ENCODE results near the gene DLGAP1. TPM values are rescaled to one million over a fixed set of nuclear protein-coding genes. Genes with fewer than 3 reads are reported as not detected.

DLGAP1 gene
- total RNA-seq, 1 experiment from 2014 or later, result 23.0 TPM

DNA sequence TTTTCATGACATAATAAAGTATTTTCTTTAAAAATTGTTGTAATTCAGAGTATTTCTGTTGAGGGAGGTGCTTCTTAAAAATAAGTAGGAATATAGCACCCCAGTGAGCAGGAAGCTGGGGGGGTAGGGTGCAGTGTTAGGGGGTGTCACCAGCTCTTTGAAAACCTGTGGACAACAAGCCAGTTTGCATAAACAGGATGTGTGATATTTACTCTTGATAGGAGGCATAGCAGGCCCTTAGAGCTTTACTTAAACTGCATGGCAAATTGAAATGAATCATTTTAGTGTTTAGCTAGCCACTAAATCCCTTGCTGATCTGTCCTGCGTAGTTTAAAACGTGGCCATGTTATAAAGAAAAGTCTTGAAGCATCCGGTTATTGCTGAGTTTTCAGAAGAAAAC lies 996.7 kb downstream of the DLGAP1 start:
- ATAC-seq, result no peak
- ChIA-PET CTCF (interaction anchor here (0.7 to 3.4 kb wide), 8 partner anchors 10 to 314 kb away, joined by 3 to 18 read pairs (median 6); no protein-coding TSS in a partner anchor), POLR2A (no interaction called here)
- no peaks in the 10 kb centered on the region for H3K27me3 Mint-ChIP-seq (ENCODE audit: low read depth)
- peak overlapping the region; percentile 96 for H3K27ac Mint-ChIP-seq
- H3K9me3 Mint-ChIP-seq, result peaks cover 4% of the 10 kb centered on the region; the same call in 1 of the 2 replicates
- H3K4me3 Mint-ChIP-seq, result peak overlapping the region; percentile 44
- H3K4me1 Mint-ChIP-seq, result peaks cover 82% of the 10 kb centered on the region
- TF ChIP-seq, protein P1, sequence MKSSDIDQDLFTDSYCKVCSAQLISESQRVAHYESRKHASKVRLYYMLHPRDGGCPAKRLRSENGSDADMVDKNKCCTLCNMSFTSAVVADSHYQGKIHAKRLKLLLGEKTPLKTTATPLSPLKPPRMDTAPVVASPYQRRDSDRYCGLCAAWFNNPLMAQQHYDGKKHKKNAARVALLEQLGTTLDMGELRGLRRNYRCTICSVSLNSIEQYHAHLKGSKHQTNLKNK (CRISPR knock-in tag; IDR thresholded peaks at IDR 0.05), result 0 out of 2 replicates have a peak, but pooled peaks have one; percentile 16
- TF ChIP-seq KAT7 (CRISPR knock-in tag; IDR thresholded peaks at IDR 0.05; ENCODE audit: borderline replicate concordance), result no peak
- TF ChIP-seq, protein P2, sequence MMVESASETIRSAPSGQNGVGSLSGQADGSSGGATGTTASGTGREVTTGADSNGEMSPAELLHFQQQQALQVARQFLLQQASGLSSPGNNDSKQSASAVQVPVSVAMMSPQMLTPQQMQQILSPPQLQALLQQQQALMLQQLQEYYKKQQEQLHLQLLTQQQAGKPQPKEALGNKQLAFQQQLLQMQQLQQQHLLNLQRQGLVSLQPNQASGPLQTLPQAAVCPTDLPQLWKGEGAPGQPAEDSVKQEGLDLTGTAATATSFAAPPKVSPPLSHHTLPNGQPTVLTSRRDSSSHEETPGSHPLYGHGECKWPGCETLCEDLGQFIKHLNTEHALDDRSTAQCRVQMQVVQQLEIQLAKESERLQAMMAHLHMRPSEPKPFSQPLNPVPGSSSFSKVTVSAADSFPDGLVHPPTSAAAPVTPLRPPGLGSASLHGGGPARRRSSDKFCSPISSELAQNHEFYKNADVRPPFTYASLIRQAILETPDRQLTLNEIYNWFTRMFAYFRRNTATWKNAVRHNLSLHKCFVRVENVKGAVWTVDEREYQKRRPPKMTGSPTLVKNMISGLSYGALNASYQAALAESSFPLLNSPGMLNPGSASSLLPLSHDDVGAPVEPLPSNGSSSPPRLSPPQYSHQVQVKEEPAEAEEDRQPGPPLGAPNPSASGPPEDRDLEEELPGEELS (CRISPR knock-in tag; IDR thresholded peaks at IDR 0.05), result peak; percentile 49; the same call in 1 of the 2 replicates
- DNase-seq (ENCODE audit: low spot score), result no peak
- peaks cover 59% of the 10 kb centered on the region for H3K36me3 Mint-ChIP-seq

- ChIA-PET CTCF (interaction anchor here (1.2 to 6.4 kb wide), 5 partner anchors 10 to 137 kb away, joined by 5 to 53 read pairs (median 7); no protein-coding TSS in a partner anchor), POLR2A (no interaction called here)
- Mint-ChIP-seq H3K27me3 (ENCODE audit: low read depth) (no peaks in the 10 kb centered on the region), H3K4me1 (peaks cover 84% of the 10 kb centered on the region), H3K4me3 (peak overlapping the region; percentile 96), H3K27ac (peak overlapping the region; percentile 98), H3K9me3 (peaks cover 4% of the 10 kb centered on the region; the same call in 1 of the 2 replicates), H3K36me3 (peaks cover 70% of the 10 kb centered on the region)
- TF ChIP-seq E2F4 (CRISPR knock-in tag; IDR thresholded peaks at IDR 0.05; ENCODE audit: borderline replicate concordance, low read depth) (no peak), TCF7 (CRISPR knock-in tag; IDR thresholded peaks at IDR 0.05; ENCODE audit: low read depth) (no peak), ELF4 (CRISPR knock-in tag; IDR thresholded peaks at IDR 0.05; ENCODE audit: low read depth) (no peak), FOXJ3 (CRISPR knock-in tag; IDR thresholded peaks at IDR 0.05; ENCODE audit: borderline replicate concordance) (no peak), PRDM15 (CRISPR knock-in tag; IDR thresholded peaks at IDR 0.05) (no peak), ZBTB21 (CRISPR knock-in tag; IDR thresholded peaks at IDR 0.05; ENCODE audit: borderline replicate concordance) (no peak)
- TF ChIP-seq, protein P2 (CRISPR knock-in tag; IDR thresholded peaks at IDR 0.05), result no peak
- TF ChIP-seq, protein P3, sequence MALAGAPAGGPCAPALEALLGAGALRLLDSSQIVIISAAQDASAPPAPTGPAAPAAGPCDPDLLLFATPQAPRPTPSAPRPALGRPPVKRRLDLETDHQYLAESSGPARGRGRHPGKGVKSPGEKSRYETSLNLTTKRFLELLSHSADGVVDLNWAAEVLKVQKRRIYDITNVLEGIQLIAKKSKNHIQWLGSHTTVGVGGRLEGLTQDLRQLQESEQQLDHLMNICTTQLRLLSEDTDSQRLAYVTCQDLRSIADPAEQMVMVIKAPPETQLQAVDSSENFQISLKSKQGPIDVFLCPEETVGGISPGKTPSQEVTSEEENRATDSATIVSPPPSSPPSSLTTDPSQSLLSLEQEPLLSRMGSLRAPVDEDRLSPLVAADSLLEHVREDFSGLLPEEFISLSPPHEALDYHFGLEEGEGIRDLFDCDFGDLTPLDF (CRISPR knock-in tag; IDR thresholded peaks at IDR 0.05), result no peak
- DNase-seq (ENCODE audit: low spot score) (no peak), ATAC-seq (no peak)
Measured at GRCh38 chr18:3457261-3457724, 997.8 kb downstream of the DLGAP1 start.

Data from WTC11 (cell line).